SK-N-SH treated with all-trans-retinoic acid at 6 μM for 48 hours (cell line): ENCODE measurements around the gene SKIC2.

Experiments
- ATAC-seq: fragments of 200-7000 bp; cut with Tn5 transposase; 3 replicates; pipeline ENCODE4 v1.9.1; 2020; ENCODE audit warnings: mild to moderate bottlenecking, moderate library complexity
- ARNTL ChIP-seq: fragments of 450-650 bp; formaldehyde crosslinking; IDR thresholded peaks from 2 replicates; pipeline ENCODE4 v1.5.0; 2020; ENCODE audit warnings: low read depth, mild to moderate bottlenecking, moderate library complexity, borderline replicate concordance
- BACH2 ChIP-seq: fragments of 250-450 bp; sonication (Bioruptor Pico); IDR thresholded peaks from 2 replicates; pipeline ENCODE4 v1.9.0; 2021; ENCODE audit warnings: mild to moderate bottlenecking, borderline replicate concordance
- CSDC2 ChIP-seq: fragments of 250-450 bp; sonication (Bioruptor Pico); IDR thresholded peaks from 2 replicates; pipeline ENCODE4 v1.5.0; 2020; ENCODE audit warnings: mild to moderate bottlenecking, moderate library complexity
- ESRRG ChIP-seq: fragments of 250-450 bp; sonication (Bioruptor Pico); IDR thresholded peaks from 2 replicates; pipeline ENCODE4 v1.6.1; 2021; ENCODE audit warnings: mild to moderate bottlenecking
- ISL1 ChIP-seq: fragments of 250-450 bp; sonication (Bioruptor Pico); IDR thresholded peaks from 2 replicates; pipeline ENCODE4 v2.1.2; 2022; ENCODE audit warnings: mild to moderate bottlenecking, moderate library complexity
- PPARA ChIP-seq: fragments of 250-450 bp; sonication (Bioruptor Pico); IDR thresholded peaks from 2 replicates; pipeline ENCODE4 v1.5.0; 2020; ENCODE audit warnings: mild to moderate bottlenecking, borderline replicate concordance
- RARB ChIP-seq: fragments of 250-450 bp; sonication (Bioruptor Pico); IDR thresholded peaks from 2 replicates; pipeline ENCODE4 v1.8.0; 2021; ENCODE audit warnings: mild to moderate bottlenecking, moderate library complexity
- SNAI2 ChIP-seq: fragments of 250-450 bp; sonication (Bioruptor Pico); IDR thresholded peaks from 2 replicates; pipeline ENCODE4 v1.5.0; 2020; ENCODE audit warnings: mild to moderate bottlenecking, moderate library complexity
- TCF4 ChIP-seq: fragments of 250-450 bp; sonication (Bioruptor Pico); IDR thresholded peaks from 2 replicates; pipeline ENCODE4 v1.8.0; 2021; ENCODE audit warnings: mild to moderate bottlenecking, moderate library complexity, borderline replicate concordance
- ZC3H10 ChIP-seq: fragments of 250-450 bp; sonication (Bioruptor Pico); IDR thresholded peaks from 2 replicates; pipeline ENCODE4 v1.5.1; 2021; ENCODE audit warnings: mild to moderate bottlenecking, moderate library complexity
- ZFP3 ChIP-seq: fragments of 250-450 bp; sonication (Bioruptor Pico); IDR thresholded peaks from 2 replicates; pipeline ENCODE4 v1.5.0; 2020; ENCODE audit warnings: mild to moderate bottlenecking, moderate library complexity
- ZFP30 ChIP-seq: fragments of 450-650 bp; formaldehyde crosslinking; IDR thresholded peaks from 2 replicates; pipeline ENCODE4 v1.5.0; 2022; ENCODE audit warnings: mild to moderate bottlenecking, moderate library complexity
- ZNF565 ChIP-seq: fragments of 450-650 bp; formaldehyde crosslinking; conservative IDR thresholded peaks from 2 replicates; pipeline ENCODE4 v1.5.0; 2020; ENCODE audit warnings: low read depth, mild to moderate bottlenecking, moderate library complexity
- ZNF70 ChIP-seq: fragments of 450-650 bp; formaldehyde crosslinking; IDR thresholded peaks from 2 replicates; pipeline ENCODE4 v1.5.0; 2020; ENCODE audit warnings: mild to moderate bottlenecking, moderate library complexity
- ZNF8 ChIP-seq: fragments of 450-650 bp; formaldehyde crosslinking; IDR thresholded peaks from 2 replicates; pipeline ENCODE4 v1.5.0; 2020; ENCODE audit warnings: mild to moderate bottlenecking, moderate library complexity
- TF ChIP-seq, protein P1 (sequence below): fragments of 250-450 bp; sonication (Bioruptor Pico); IDR thresholded peaks from 2 replicates; pipeline ENCODE4 v1.8.0; 2020; ENCODE audit warnings: mild to moderate bottlenecking, moderate library complexity, borderline replicate concordance
- TF ChIP-seq, protein P2 (sequence below): fragments of 250-450 bp; sonication (Bioruptor Pico); IDR thresholded peaks from 2 replicates; pipeline ENCODE4 v1.8.0; 2021; ENCODE audit warnings: low read depth, mild to moderate bottlenecking, moderate library complexity, borderline replicate concordance
- TF ChIP-seq, protein P3 (sequence below): fragments of 250-450 bp; sonication (Bioruptor Pico); IDR thresholded peaks from 2 replicates; pipeline ENCODE4 v1.5.0; 2020; ENCODE audit warnings: mild to moderate bottlenecking, moderate library complexity
- TF ChIP-seq, protein P4 (sequence below): fragments of 250-450 bp; sonication (Bioruptor Pico); IDR thresholded peaks from 2 replicates; pipeline ENCODE4 v1.5.1; 2020; ENCODE audit warnings: low read depth, mild to moderate bottlenecking, moderate library complexity
- TF ChIP-seq, protein P5 (sequence below): fragments of 250-450 bp; sonication (Bioruptor Pico); IDR thresholded peaks from 2 replicates; pipeline ENCODE4 v1.5.1; 2021; ENCODE audit warnings: mild to moderate bottlenecking, moderate library complexity

Gene SKIC2

DNA sequence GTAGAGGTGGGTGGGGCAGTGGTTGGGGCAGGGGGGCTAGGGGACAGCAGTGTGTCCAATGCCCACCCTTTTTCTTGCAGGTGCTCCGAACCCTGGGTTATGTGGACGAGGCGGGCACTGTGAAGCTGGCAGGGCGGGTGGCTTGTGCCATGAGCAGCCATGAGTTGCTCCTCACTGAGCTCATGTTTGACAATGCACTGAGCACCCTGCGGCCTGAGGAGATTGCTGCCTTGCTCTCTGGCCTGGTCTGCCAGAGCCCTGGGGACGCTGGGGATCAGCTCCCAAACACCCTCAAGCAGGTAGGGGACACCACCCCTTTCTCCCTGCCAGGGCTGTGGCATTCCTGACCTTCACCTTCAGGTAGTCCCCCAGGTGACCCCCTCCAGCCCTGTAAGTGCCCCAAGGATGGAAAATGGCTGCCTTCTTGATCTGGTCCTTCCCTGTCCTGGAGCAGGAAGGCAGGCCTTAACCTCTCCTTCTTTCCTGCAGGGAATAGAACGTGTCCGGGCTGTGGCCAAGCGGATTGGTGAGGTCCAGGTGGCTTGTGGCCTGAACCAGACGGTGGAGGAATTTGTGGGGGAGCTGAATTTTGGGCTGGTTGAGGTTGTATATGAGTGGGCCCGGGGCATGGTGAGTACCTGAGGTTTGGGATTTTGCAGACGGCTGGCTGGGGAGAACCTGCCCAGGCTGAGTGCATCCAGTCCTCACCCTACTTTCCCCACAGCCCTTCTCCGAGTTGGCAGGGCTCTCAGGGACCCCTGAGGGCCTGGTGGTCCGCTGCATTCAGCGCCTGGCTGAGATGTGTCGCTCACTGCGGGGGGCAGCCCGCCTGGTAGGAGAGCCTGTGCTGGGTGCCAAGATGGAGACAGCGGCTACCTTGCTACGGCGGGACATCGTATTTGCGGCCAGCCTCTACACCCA is 10.1 kb downstream of the SKIC2 start:
- ATAC-seq = no peak

DNA sequence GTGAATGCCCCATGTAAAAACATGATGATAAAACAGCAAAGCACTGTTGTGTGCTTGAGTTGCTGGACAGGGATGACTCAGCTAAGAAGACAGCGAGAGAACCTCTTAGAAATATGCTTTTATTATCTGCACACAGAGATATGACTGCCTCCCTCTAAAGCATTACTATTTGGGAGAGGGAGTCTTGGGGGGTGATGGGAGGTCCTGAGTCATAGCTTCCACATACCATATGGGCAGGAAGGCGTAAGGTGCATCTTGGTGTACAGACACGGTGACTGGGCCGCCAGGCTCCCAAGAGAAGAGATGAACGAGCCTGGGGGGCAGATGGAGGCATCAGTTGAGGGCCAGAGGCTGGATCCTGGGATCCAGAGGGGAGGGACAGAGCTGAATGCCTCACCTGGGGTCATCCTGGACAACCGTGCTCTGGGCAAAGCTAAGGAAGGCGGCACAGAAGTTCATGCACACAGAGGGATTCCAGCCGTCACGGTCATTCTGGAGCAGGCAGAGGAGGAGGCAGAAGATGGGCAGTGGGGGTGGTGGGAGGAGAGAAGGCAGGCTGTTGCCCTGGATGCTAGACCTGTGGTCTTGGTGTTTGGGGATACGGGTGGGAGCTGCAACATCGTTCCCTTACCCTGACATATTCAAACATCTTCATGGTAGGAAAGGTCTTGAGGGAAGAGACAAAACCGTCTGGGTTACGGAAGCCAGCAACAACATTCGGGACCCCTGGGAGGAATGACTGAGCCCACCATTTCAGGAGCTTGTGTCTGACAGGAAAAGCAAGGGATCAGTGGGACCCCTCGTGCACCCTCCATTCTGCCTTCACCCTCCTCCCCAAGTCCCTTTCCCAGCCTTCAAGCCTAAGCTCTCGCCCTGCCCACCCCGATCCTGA is 11.0 kb downstream of the SKIC2 start:
- no peak for ATAC-seq
- TF ChIP-seq ZFP30 (CRISPR knock-in tag) = no peak

More for the DNA sequence above, 10.1 kb downstream of the SKIC2 start:
- TF ChIP-seq, protein P1, sequence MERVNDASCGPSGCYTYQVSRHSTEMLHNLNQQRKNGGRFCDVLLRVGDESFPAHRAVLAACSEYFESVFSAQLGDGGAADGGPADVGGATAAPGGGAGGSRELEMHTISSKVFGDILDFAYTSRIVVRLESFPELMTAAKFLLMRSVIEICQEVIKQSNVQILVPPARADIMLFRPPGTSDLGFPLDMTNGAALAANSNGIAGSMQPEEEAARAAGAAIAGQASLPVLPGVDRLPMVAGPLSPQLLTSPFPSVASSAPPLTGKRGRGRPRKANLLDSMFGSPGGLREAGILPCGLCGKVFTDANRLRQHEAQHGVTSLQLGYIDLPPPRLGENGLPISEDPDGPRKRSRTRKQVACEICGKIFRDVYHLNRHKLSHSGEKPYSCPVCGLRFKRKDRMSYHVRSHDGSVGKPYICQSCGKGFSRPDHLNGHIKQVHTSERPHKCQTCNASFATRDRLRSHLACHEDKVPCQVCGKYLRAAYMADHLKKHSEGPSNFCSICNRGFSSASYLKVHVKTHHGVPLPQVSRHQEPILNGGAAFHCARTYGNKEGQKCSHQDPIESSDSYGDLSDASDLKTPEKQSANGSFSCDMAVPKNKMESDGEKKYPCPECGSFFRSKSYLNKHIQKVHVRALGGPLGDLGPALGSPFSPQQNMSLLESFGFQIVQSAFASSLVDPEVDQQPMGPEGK (CRISPR knock-in tag) = no peak
- TF ChIP-seq ZFP30 (CRISPR knock-in tag) (no peak), ESRRG (no peak), ZNF565 (CRISPR knock-in tag) (no peak), PPARA (CRISPR knock-in tag) (no peak)
- TF ChIP-seq, protein P2, sequence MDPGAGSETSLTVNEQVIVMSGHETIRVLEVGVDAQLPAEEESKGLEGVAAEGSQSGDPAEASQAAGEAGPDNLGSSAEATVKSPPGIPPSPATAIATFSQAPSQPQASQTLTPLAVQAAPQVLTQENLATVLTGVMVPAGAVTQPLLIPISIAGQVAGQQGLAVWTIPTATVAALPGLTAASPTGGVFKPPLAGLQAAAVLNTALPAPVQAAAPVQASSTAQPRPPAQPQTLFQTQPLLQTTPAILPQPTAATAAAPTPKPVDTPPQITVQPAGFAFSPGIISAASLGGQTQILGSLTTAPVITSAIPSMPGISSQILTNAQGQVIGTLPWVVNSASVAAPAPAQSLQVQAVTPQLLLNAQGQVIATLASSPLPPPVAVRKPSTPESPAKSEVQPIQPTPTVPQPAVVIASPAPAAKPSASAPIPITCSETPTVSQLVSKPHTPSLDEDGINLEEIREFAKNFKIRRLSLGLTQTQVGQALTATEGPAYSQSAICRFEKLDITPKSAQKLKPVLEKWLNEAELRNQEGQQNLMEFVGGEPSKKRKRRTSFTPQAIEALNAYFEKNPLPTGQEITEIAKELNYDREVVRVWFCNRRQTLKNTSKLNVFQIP (CRISPR knock-in tag) = no peak

DNA sequence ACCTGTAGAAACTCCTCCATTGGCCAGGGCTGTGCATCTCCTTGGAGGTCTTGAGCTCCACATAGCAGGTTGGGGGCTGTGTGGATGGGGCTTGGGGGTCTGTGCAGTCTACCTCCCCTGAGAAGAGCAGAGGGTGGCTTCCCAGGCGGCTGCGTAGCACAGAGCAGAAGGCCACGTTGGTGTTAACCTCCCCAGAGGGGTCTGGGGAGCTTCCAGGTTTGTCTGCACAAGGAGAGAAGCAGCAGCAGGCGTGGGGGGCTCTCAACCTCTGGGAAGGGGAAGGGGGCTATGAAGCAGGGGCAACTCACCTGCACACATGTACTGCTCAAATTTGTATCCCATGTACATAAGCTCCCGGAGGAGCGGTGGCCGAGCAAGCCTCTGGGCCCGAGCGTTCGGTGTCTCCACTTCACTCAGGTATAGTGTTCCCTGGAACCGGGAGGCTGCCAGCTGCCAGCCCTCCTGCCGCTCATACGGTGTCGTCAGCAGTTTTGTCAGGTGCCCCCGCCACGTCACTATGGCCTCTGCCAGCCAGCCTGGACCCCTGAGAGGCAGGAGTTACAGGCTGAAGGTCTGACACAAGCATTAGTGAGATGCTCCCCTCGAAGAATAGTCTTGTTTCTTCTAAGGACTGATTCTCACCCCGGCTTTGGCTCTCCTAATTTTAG is 11.8 kb downstream of the SKIC2 start:
- TF ChIP-seq, protein P3, sequence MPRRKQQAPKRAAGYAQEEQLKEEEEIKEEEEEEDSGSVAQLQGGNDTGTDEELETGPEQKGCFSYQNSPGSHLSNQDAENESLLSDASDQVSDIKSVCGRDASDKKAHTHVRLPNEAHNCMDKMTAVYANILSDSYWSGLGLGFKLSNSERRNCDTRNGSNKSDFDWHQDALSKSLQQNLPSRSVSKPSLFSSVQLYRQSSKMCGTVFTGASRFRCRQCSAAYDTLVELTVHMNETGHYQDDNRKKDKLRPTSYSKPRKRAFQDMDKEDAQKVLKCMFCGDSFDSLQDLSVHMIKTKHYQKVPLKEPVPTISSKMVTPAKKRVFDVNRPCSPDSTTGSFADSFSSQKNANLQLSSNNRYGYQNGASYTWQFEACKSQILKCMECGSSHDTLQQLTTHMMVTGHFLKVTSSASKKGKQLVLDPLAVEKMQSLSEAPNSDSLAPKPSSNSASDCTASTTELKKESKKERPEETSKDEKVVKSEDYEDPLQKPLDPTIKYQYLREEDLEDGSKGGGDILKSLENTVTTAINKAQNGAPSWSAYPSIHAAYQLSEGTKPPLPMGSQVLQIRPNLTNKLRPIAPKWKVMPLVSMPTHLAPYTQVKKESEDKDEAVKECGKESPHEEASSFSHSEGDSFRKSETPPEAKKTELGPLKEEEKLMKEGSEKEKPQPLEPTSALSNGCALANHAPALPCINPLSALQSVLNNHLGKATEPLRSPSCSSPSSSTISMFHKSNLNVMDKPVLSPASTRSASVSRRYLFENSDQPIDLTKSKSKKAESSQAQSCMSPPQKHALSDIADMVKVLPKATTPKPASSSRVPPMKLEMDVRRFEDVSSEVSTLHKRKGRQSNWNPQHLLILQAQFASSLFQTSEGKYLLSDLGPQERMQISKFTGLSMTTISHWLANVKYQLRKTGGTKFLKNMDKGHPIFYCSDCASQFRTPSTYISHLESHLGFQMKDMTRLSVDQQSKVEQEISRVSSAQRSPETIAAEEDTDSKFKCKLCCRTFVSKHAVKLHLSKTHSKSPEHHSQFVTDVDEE (CRISPR knock-in tag) = no peak
- TF ChIP-seq BACH2 (CRISPR knock-in tag) (no peak), ZNF8 (no peak), ZFP3 (no peak), ARNTL (no peak), RARB (CRISPR knock-in tag) (no peak), ZFP30 (CRISPR knock-in tag) (no peak), ZNF70 (CRISPR knock-in tag) (no peak), ISL1 (CRISPR knock-in tag) (no peak), TCF4 (CRISPR knock-in tag) (no peak), SNAI2 (CRISPR knock-in tag) (no peak), ZC3H10 (CRISPR knock-in tag) (no peak), PPARA (CRISPR knock-in tag) (no peak), CSDC2 (CRISPR knock-in tag) (no peak), ESRRG (no peak)
- TF ChIP-seq, protein P2 (CRISPR knock-in tag) = no peak
- TF ChIP-seq, protein P4, sequence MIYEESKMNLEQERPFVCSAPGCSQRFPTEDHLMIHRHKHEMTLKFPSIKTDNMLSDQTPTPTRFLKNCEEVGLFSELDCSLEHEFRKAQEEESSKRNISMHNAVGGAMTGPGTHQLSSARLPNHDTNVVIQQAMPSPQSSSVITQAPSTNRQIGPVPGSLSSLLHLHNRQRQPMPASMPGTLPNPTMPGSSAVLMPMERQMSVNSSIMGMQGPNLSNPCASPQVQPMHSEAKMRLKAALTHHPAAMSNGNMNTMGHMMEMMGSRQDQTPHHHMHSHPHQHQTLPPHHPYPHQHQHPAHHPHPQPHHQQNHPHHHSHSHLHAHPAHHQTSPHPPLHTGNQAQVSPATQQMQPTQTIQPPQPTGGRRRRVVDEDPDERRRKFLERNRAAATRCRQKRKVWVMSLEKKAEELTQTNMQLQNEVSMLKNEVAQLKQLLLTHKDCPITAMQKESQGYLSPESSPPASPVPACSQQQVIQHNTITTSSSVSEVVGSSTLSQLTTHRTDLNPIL (CRISPR knock-in tag) = no peak
- TF ChIP-seq, protein P1 (CRISPR knock-in tag) = no peak
- TF ChIP-seq, protein P5, sequence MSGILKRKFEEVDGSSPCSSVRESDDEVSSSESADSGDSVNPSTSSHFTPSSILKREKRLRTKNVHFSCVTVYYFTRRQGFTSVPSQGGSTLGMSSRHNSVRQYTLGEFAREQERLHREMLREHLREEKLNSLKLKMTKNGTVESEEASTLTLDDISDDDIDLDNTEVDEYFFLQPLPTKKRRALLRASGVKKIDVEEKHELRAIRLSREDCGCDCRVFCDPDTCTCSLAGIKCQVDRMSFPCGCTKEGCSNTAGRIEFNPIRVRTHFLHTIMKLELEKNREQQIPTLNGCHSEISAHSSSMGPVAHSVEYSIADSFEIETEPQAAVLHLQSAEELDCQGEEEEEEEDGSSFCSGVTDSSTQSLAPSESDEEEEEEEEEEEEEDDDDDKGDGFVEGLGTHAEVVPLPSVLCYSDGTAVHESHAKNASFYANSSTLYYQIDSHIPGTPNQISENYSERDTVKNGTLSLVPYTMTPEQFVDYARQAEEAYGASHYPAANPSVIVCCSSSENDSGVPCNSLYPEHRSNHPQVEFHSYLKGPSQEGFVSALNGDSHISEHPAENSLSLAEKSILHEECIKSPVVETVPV (CRISPR knock-in tag) = no peak
- peak; percentile 3; the same call in 2 of the 3 replicates for ATAC-seq
